T-helper 1 cell treated with Interleukin-12 subunit alpha and Interleukin-12 subunit beta and Interleukin-4 antibody, amounts not matched to agents 30 μg/mL and 1 μg/mL, for 36 hours (primary cell): ENCODE results near the gene ARPC2.
"Not testable (repeated sequence)": the region's sequence is repeated elsewhere in the genome, so short reads cannot be mapped to it uniquely, and the experiment has no call there.

Experiments
- H3K27ac Mint-ChIP-seq: one replicate; pipeline ENCODE4 v1.8.0; 2021; ENCODE audit warnings: mild to moderate bottlenecking, mixed read lengths
- H3K27me3 Mint-ChIP-seq: one replicate; pipeline ENCODE4 v1.8.0; 2021; ENCODE audit warnings: low read depth, mixed read lengths
- H3K36me3 Mint-ChIP-seq: one replicate; pipeline ENCODE4 v1.8.0; 2021; ENCODE audit warnings: low read depth, mixed read lengths
- H3K4me1 Mint-ChIP-seq: one replicate; pipeline ENCODE4 v1.8.0; 2021; ENCODE audit warnings: low read depth, mixed read lengths
- H3K4me3 Mint-ChIP-seq: one replicate; pipeline ENCODE4 v1.8.0; 2021; ENCODE audit warnings: mild to moderate bottlenecking, moderate library complexity, mixed read lengths
- H3K9me3 Mint-ChIP-seq: one replicate; pipeline ENCODE4 v1.8.0; 2021; ENCODE audit warnings: mixed read lengths

The ARPC2 gene

GRCh38 chr2:218216674-218217359, at the start of gene ARPC2:
Gene ARPC2 (plus strand): TSS chr2:218217189. CDS start chr2:218217471, 282 bp downstream.
- Mint-ChIP-seq H3K4me1 (peaks cover 38% of the 10 kb centered on the region), H3K27me3 (peaks cover 2% of the 10 kb centered on the region)

GRCh38 chr2:218168016-218168415, 49.0 kb upstream of the ARPC2 start:
- Mint-ChIP-seq H3K9me3 (no peaks in the 10 kb centered on the region), H3K4me3 (no peak overlapping the region), H3K4me1 (peaks cover 19% of the 10 kb centered on the region)

More at GRCh38 chr2:218216674-218217359, at the start of gene ARPC2:
- Mint-ChIP-seq H3K36me3 (peaks cover 44% of the 10 kb centered on the region), H3K27ac (peak within 1 kb of the TSS; percentile 93), H3K4me3 (peak within 1 kb of the TSS; percentile 91), H3K9me3 (no peaks in the 10 kb centered on the region)

DNA sequence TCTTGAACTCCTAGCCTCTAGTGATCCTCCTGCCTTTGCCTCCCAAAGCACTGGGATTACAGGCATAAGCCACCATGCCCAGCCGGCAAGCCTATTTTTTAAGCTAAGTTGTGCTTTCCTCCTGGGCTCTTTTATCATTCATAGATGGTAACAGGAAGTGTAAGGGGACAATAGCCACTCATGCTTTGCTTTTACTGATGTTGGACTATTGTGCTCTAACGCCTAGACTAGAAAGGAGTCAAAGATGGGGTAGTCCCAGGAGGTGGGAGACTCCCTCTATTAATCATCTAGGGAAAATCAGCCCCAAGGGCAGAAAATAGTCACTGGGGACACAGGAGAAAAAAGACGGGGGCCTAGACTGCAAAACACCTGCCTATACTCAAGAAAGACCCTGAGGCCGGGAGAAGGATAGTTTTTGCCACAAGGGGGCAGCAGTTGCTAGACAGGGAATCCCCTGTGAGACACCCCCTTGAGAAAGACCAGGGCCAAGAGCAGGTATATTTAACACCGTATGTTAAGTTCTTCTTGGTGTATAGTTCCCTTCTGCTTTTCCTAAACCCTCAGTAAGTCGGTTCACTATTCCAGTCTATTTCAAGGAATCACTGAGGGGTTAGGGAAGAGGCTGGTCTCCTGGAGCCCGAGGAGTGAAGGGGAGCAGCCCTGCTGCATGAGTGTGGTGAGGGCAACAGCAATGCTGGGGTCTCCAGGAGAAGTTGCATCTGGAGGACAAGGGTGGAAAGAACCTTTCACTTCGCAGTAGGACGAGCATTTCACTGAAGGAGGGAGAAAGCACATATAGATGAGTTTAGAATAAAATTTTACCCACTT, 48.1 kb upstream of the ARPC2 start:
- no peak overlapping the region for H3K27ac Mint-ChIP-seq
- H3K27me3 Mint-ChIP-seq: peaks cover 28% of the 10 kb centered on the region
- H3K4me1 Mint-ChIP-seq: peaks cover 19% of the 10 kb centered on the region
- H3K4me3 Mint-ChIP-seq: no peak overlapping the region
- no peaks in the 10 kb centered on the region for H3K36me3 Mint-ChIP-seq
- H3K9me3 Mint-ChIP-seq: no peaks in the 10 kb centered on the region

More at GRCh38 chr2:218168016-218168415, 49.0 kb upstream of the ARPC2 start:
- Mint-ChIP-seq H3K36me3 (no peaks in the 10 kb centered on the region), H3K27ac (no peak overlapping the region), H3K27me3 (peaks cover 28% of the 10 kb centered on the region)

DNA sequence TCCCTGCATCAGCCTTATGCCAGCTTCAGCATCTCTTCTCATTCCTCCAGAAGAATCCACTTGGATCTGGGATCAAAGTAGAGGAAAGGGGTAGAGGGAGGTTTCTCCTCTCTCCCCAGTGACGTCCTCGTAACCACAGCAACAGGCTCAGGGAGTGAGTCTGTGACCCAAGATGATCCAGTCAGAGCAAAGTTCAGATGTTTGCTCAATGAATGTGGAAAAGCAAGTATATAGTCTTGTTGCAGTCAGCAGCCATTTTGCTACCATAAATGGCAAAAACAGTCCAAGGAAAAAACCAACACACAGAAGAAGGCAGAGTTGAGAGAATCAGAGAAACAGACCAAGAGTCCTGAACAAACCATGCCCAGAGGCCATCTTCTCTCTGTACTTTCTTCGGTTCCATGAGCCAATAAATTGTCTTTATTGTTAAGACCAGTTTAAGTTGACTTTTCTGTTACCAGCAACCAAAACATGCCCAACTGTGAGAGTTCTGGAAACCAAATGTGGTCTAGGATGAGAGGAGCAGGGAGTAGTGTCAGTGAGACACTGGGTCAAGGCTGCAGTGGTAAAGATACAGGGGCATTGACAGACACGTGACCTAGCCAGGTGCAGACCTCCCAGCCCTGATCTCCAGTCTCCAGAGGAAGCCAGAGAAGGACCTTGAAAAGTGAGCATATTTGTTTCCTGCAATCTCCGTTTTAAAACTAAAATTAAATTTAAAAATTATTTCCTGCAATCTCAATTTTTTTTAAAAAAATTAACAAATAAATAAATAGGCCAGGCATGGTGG, 47.0 kb upstream of the ARPC2 start:
- H3K27me3 Mint-ChIP-seq: peaks cover 24% of the 10 kb centered on the region
- no peak overlapping the region for H3K4me3 Mint-ChIP-seq
- H3K27ac Mint-ChIP-seq: no peak overlapping the region
- peaks cover 19% of the 10 kb centered on the region for H3K4me1 Mint-ChIP-seq
- no peaks in the 10 kb centered on the region for H3K36me3 Mint-ChIP-seq
- no peaks in the 10 kb centered on the region for H3K9me3 Mint-ChIP-seq

DNA sequence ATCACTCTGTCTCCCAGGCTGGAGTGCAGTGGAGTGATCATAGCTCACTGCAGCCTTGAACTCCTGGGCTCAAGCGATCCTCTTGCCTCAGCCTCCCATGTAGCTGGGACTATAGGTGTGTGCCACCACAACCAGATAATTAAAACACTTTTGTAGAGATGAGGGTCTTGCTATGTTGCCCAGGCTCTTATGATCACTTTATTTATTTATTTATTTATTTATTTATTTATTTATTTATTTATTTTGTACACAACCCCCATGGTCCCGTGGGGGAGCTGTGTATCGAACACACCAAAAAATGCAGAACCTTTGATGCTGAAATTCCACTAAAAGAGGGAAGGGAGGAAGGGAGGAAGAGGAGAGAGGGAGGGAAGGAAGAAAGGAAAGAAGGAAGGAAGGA, 45.2 kb upstream of the ARPC2 start:
- H3K9me3 Mint-ChIP-seq, H3K4me3 Mint-ChIP-seq, H3K36me3 Mint-ChIP-seq, H3K27ac Mint-ChIP-seq: not testable (repeated sequence)
- H3K4me1 Mint-ChIP-seq: peaks cover 16% of the 10 kb centered on the region
- peaks cover 14% of the 10 kb centered on the region for H3K27me3 Mint-ChIP-seq

DNA sequence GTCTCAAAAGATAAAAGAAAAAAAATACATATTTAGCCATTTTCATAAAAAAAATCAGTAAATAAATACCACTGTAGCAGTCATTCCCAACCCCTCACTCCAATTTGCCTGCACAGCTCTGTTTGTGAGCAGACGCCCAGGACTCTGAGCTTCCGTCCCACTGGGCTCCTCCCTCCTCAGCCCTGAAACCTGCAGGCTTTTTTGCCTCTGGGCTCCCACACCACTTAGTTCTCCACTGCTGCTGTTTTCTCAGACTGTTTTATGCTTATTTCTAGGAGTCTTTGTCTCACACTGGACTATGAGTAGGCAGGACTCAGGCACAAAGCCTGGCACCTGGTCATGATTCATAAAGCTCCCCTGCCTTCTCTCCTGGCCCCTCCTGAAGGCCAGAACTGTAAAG, 44.1 kb upstream of the ARPC2 start:
- no peaks in the 10 kb centered on the region for H3K9me3 Mint-ChIP-seq
- H3K27ac Mint-ChIP-seq: no peak overlapping the region
- peaks cover 14% of the 10 kb centered on the region for H3K27me3 Mint-ChIP-seq
- peaks cover 8% of the 10 kb centered on the region for H3K4me1 Mint-ChIP-seq
- no peaks in the 10 kb centered on the region for H3K36me3 Mint-ChIP-seq
- H3K4me3 Mint-ChIP-seq: no peak overlapping the region

DNA sequence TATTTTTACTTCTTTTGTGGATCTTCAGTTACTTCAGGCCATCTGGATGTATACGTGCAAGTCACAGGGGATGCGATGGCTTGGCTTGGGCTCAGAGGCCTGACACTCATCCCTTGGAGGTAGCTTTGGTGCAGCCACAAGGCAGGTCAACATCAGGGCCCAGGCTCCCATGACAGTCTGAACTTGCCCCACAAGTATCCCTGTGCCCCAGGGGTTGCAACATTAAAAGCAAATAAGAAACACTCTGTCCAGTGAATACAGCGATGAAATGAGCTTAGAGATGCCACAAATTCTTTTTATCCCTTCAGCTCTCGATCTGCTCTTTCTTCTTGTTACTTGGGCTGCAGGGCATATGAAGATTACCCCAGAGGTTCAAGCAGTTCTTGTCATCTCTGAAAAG, 37.2 kb upstream of the ARPC2 start:
- H3K4me1 Mint-ChIP-seq: no peaks in the 10 kb centered on the region
- H3K27ac Mint-ChIP-seq: no peak overlapping the region
- H3K9me3 Mint-ChIP-seq: no peaks in the 10 kb centered on the region
- no peaks in the 10 kb centered on the region for H3K36me3 Mint-ChIP-seq
- peaks cover 29% of the 10 kb centered on the region for H3K27me3 Mint-ChIP-seq
- H3K4me3 Mint-ChIP-seq: no peak overlapping the region

DNA sequence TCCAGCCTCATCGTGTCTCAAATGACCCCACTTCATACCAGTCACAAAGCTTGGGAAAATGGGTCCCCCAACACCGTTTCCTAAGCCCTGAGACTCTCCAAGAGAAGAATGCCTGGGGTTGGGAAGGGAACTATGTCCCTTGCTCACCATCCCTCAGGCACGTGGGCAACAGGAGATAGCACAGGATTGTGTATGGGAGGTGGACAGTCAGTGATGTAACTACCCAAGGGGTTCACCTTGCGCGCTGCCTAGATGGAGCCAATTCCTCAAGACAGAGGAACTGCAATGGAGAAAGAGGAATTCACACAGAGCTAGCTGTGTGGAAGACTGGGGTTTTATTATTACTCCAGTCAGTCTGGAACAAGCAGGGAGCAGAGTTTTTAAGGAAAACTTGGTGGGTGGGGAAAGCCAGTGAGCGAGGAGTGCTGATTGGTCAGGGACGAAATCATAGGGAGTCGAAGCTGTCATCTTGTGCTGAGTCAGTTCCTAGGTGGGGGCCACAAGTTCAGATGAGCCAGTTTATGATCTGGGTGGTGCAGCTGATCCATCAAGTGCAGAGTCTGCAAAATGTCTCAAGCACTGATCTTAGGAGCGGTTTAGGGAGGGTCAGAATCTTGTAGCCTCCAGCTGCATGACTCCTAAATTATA, 36.4 kb upstream of the ARPC2 start:
- Mint-ChIP-seq H3K27ac (no peak overlapping the region), H3K27me3 (peaks cover 33% of the 10 kb centered on the region), H3K9me3 (no peaks in the 10 kb centered on the region), H3K4me1 (no peaks in the 10 kb centered on the region), H3K4me3 (no peak overlapping the region), H3K36me3 (no peaks in the 10 kb centered on the region)

DNA sequence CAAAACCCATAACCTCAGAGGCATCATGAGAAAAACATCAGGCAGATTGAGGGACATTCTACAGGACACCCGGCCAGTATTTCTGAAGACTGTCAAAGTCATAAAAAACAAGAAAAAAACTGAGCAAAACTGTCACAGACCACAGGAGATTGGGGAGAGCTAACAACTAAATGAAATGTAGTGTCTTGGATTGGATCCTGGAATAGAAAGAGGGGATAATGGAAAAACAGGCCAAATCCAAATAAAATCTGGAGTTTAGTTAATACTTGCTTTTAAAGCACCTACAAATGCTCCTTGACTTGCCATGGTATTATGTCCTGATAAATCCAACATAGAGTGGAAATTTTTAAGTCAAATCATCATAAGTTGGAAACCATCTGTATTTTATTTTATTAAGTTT, 32.7 kb upstream of the ARPC2 start:
- Mint-ChIP-seq H3K4me1 (peaks cover 6% of the 10 kb centered on the region), H3K9me3 (no peaks in the 10 kb centered on the region), H3K27me3 (peaks cover 24% of the 10 kb centered on the region), H3K27ac (no peak overlapping the region), H3K4me3 (no peak overlapping the region), H3K36me3 (no peaks in the 10 kb centered on the region)

- H3K27me3 Mint-ChIP-seq: peaks cover 14% of the 10 kb centered on the region
- no peaks in the 10 kb centered on the region for H3K9me3 Mint-ChIP-seq
- H3K36me3 Mint-ChIP-seq: no peaks in the 10 kb centered on the region
- H3K4me1 Mint-ChIP-seq: peaks cover 6% of the 10 kb centered on the region
- H3K27ac Mint-ChIP-seq: no peak overlapping the region
- no peak overlapping the region for H3K4me3 Mint-ChIP-seq
These were observed 30.6 kb upstream of the ARPC2 start for GRCh38 chr2:218186355-218186766.

DNA sequence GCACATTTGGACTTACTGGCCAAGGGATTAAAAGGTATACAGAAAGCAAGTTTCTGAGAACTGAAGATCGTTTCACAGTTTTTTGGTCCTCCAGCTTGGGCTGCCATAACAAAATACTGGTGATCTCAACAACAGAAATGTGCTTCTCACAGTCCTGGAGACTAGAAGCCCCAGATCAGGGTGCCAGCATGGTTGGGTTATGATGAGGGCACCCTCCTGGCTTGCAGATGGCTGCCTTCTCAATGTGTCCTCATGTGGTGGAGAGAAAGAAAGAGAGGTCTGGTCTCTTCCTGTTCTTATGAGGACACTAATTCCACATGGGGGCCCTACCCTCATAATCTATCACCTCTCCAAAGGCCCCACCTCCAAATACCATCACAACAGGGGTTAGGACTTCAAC, 30.1 kb upstream of the ARPC2 start:
- Mint-ChIP-seq H3K36me3 (no peaks in the 10 kb centered on the region), H3K9me3 (no peaks in the 10 kb centered on the region), H3K4me3 (no peak overlapping the region), H3K27me3 (peaks cover 14% of the 10 kb centered on the region), H3K27ac (no peak overlapping the region), H3K4me1 (peaks cover 6% of the 10 kb centered on the region)

DNA sequence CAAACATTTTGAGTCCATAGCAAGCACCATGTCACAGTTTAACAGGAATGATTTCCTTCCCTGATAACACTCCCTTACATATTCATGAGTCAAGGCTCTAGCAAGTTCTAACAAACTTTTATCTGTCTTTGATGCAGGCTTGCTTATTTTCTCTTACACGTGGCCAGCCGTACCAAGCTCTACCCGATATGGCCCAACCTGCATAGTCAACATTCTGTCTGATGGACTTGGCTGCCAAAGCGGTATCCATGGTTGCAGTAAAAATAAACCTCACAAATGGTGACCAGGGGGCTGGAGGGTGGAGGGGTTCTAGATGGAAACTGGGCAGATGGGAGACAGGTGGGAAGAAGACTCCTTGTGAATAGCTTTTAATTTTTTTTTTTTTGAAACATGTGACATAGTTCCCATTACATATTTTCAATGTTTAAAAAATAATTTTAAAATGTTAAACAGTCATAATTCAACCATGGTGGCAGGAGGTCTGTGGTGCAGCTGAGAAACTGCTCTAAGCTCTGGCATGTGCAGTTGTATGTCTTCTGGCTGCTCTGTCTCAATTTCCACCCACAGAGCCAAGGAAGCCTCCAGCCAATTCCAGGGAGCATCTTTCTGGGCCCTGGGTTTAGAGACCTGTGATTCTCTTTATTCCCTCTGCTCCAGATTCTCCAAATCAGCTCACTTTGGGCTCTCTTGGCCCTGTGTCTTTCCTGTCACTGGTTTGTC, 29.5 kb upstream of the ARPC2 start:
- H3K36me3 Mint-ChIP-seq: no peaks in the 10 kb centered on the region
- no peak overlapping the region for H3K4me3 Mint-ChIP-seq
- peaks cover 14% of the 10 kb centered on the region for H3K27me3 Mint-ChIP-seq
- H3K4me1 Mint-ChIP-seq: peaks cover 6% of the 10 kb centered on the region
- no peak overlapping the region for H3K27ac Mint-ChIP-seq
- H3K9me3 Mint-ChIP-seq: no peaks in the 10 kb centered on the region

- Mint-ChIP-seq H3K4me1 (peaks cover 6% of the 10 kb centered on the region), H3K27ac (no peak overlapping the region), H3K4me3 (no peak overlapping the region), H3K27me3 (peaks cover 8% of the 10 kb centered on the region), H3K36me3 (no peaks in the 10 kb centered on the region), H3K9me3 (no peaks in the 10 kb centered on the region)
These were observed 28.5 kb upstream of the ARPC2 start for GRCh38 chr2:218188528-218188927.
